Cerebellar nuclear complex (tissue), 1 donor: Measurements from ENCODE around the gene TSPAN3.

ENCODE experiments used
- DNase-seq, 2 experiments: peaks; one replicate each; lab custom pipeline; 2025; lab: John Stamatoyannopoulos, UW

The TSPAN3 gene

DNA sequence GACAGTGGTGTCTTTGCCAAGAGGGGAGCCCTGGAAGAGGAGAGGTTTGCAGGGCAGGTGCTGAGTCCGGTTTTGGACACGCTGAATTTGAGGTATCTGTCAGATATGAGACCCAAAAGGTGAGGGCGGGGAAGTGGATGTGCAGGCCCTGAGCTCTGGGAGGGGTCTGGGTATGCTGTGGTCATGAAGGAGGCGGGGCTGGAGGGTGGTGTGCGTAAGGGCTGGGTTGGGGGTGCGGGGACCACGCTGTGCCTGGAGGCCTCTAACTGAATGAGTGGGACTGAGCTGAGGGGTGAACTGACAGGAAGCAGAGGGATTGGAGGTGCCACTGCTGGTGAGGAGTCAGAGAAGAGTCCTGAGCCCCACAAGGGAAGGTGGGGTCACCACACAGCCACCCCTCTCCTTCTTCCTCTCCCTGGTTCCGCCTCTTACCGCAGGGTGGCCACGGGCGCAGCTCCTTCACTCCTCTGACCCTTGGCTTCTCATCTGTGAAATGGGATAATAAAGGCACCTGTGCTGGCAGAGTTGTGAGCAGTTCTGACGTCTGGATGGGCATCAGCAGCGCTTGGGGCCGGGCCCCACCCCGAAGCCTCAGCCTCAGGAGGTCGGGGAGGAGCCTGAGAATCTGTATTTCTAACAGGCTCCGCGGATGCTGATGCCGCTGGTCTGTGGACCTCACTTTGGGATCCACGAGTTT, 47.2 kb downstream of the TSPAN3 start:
- no peak for DNase-seq

DNA sequence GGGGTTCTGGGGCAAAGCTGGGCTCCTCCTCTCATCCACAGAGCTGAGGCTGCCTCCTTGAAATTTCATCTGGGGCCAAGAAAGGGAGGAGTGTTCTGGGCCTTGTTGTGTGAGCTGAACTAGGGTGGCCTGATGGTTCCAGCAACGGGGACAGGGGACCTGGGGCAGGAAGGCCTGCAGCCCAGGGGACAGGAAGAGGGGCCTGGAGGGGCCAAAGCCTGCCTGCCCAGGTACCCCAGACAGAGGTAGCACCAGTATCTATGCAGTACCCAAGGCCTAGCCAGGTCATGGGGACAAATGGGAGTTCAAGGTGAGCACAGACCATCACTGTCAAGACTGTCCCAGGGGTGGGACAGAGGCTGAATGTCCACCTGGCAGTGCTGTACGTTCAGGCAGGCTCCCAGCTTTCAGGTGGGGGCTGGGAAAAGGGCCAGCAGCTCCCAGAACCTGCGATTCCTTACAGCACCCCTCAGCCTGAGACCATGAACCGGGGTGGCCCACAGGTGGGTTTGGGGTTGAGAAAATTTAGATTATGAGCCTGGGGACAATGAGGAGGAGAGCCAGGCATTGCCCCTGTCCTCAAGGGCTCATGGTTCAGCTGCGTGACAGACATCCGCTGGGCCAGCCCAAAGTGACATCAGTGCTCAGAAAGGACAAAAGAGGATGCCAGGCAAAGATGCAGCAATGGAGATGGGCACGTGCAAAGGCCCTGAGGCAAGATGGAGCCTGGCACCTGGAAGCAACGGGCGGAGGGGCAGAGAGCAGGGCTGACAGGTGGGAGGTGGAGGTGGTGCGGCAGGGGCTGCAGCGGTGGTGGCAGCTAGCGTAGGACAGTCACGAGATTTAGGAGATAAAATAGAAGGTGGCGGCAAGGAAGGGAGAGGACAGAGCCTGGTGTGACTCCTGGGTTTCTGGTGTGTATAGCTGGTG, 48.0 kb downstream of the TSPAN3 start:
- DNase-seq, result no peak

DNA sequence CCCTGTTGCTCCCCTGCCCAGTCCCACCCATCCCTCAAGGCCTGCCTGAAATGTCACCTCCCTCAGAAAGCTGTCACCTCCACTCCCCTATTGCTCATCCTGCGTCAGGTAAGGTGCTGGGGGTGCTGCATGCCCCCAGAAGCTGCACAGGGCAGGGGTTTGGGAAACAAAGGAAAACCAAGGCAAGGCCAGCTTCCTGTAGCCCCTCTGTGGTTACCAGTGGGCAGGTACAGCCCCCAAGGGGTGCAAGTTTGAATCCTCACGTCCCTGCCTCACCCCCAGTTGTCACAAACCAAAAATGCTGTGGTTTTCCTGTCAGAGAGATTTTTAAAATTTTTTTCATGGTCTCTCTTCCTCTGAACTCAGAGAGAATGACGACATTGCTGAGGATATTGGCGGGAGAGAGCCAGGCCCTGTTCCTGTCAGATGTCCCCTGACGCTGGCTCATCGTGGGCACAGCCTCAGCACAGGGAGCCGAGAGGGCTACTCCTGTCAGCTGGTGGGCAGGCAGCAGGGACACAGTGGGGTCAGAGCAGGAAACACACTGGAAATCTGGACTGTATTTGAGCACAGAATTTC, 49.0 kb downstream of the TSPAN3 start:
- DNase-seq, result no peak

DNA sequence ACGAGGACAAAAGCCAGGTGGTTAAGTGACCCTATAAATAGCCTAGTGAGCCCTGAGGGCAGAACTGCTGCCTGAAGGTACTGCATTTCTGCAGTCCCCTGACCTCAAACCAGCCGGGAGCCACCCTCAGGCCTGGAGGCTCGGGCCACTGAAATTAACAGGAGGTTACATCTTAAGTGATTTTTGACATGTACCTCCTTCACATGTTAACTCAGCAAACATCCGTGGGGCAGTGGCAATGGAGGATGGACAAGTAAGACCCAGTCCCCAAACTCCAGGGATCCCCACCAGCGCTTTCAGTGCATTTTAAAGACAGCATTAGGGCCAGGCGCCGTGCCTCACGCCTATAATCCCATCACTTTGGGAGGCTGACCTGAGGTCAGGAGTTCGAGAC, 49.8 kb downstream of the TSPAN3 start:
- no peak for DNase-seq

DNA sequence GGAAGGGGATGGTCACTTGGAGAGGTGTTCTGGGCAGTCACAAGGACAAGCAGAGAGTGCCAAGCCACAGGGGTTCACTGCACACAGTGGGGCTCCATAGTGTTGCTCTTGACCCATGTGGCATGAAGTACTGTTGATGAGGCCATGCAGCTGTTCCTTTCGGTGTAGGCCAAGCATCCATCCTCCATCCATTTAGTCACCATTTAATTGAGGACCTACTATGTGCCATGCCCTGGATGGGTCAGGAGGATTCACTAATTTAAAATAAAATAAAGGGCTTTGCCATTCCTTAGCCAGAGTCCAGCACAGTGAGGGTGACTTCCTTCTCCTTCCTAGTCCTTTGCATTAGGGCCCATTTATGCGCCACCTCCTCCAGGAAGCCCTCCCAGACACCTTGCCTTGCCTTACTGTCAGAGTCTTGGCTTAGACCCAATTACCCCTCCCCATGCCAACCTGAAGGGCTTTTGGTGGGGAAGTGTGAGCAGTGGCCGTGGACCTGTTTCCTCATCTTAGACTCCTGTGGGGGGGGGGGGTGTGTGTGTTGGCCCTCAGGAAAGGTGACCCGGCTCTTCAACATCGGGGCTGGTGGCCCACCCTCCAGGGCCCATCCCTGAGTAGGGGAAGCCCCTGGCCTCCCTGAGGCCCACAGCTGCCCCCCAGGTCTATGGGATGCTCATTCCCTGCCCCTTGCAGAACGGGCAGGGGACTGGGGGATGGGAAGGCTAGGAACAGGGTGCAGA, 50.4 kb downstream of the TSPAN3 start:
- no peak for DNase-seq

DNA sequence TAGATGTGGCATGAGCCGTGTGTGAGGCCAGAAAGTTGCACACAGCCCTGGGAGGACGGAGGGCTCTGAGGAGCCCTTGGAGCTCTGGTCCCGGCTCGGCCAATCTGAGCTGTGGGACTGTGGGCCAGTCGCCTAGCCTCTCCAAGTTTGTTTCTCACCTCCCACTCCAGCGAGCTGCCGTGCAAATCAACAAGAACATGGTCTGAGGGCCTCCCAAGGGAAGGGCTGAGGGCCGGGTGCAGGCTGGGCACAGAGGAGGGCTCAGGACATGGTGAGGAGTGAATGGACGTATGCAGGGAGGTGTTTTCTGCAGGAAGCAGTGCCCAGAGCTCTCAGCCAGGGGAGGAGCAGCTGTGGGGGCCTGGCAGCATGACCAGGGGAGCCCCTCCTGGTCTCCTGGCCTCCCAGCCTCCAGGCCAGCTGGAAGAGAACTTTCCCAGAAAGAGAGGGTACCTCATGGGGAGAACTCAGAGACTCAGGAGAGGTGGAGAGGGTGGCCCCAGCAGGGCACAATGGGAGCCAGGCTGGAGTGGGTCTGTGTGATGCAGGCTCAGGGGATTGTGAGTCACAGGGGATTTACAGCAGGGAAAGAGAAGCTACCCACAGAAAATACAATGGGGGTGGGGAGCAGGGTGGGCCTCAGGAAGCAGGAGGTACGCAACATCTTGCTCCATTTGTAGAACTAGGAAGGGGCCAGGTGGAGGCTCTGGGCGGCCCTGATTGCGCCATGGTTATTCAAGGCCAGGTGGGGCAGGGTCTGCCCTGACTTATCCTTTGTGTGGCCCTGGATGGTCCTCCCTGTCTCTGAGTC, 51.2 kb downstream of the TSPAN3 start:
- DNase-seq, result no peak

DNA sequence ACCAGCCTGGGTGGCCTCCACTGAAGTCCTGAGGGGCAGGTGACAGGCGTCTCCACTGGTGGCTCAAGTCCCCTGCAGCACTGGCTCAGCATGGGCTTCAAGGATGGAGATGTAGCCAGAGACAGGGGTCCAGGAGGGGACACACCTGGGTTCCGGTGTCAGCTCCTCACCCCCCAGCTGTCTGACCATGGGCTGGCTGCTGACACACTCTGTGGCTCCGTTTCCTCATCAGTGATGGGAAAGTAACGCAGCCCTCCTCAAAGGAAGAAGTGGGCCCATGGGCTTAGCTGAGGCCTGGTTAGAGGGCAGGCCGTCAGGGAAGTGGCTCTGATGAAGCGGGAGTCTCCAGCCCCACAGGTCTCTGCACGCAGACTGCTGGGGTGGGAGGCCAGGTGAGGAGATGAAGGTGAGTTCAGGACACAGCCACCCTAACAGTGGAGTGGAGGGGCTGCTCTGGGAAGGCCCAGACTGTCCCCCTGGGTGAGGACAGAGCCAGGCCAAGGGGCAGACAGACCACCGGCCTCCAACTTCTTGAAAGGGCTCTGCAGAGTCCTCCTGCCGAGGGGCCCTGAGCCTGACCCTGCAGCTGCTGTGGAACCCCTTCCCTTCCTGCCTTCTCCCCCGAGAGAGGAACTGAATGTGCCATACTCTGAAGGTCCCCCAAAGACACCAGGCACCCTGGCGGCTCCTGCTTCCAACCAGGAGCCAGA, 52.0 kb downstream of the TSPAN3 start:
- no peak for DNase-seq

DNA sequence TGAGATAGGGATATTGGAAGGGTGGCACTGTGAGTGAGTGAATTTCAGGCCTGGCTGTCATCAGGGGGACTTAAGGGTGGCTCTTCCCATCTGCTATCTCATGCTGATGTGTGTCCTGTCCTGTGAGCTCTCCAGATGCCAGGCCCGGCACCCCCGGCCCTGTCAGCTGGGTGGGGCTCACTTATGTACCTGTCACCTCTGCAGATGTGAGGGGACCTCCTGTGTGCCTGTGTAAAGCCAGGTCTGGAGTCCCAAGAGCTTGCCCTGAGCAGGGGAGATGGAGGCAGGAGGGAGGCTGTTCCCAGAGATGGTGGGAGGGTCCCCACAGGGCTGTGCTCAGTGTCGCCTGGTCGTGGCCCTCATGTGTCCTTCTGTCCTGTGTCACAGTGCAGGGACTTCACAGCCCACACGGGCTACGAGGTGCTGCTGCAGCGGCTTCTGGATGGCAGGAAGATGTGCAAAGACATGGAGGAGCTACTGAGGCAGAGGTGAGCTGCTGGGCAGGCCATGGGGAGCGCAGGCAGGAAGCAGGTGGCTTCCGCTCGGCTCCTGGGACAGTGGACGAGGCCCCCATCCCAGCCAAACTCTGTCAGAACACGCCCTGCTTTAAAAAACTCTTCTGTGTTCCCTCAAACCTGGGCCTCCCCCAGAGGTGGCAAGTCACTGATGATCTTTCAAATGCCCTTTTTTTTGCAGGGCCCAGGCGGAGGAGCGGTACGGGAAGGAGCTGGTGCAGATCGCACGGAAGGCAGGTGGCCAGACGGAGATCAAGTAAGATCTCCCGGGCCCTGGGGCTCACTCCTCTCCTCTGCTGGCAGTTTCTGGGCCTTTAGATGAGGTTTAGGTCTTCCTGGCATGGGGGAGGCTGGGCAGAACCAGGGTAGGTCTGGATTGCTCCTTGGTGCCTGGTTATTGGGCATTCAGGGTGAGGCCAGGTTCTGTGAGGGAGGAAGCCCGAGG, 52.9 kb downstream of the TSPAN3 start:
- DNase-seq, result no peak

DNA sequence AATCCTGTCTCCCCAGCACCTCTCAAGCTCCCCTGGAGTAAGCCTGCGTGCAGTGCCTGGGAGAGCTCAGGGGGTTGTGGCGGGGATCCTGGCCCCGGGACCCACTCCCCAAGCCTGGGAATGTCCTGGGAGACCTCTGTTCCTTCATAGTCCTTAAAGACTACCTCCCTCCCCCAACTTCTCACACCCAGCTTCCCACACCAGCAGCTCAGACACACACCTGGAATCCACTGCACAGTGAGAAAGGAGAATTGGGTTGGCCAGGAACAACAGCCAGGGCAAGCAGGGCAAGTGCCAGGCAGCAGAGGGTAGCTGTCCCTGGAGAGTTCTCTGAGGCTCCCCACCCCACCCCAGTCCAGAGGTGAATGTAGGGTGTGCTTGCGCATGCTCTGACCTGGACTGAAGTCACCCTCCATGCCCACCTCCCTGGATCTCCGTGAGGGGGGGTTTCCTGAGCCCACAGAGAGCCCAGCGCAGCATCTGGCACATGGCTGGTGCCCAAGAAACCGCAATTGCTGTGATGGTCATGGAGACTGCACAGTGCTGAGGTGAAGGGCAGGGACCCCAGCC, 53.7 kb downstream of the TSPAN3 start:
- no peak for DNase-seq

DNA sequence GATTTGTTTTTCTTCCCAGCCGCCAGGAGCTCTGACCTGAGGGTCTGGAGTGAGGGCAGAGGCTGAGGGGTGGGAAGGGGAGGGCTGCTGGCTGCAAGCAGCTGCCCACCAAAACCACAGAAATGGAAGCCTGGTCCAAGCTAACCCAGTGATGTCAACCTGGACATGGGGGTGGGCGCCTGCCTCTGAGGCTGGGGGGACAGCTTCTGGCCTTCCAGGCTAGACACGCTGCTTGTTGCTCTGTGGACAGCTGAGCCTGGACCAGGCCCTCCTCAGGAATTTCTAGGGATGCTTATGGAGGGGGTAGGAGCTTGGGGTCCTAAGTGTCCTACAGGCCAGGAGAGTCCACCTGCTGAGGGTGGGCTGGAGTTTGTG, 54.6 kb downstream of the TSPAN3 start:
- DNase-seq, result no peak

DNA sequence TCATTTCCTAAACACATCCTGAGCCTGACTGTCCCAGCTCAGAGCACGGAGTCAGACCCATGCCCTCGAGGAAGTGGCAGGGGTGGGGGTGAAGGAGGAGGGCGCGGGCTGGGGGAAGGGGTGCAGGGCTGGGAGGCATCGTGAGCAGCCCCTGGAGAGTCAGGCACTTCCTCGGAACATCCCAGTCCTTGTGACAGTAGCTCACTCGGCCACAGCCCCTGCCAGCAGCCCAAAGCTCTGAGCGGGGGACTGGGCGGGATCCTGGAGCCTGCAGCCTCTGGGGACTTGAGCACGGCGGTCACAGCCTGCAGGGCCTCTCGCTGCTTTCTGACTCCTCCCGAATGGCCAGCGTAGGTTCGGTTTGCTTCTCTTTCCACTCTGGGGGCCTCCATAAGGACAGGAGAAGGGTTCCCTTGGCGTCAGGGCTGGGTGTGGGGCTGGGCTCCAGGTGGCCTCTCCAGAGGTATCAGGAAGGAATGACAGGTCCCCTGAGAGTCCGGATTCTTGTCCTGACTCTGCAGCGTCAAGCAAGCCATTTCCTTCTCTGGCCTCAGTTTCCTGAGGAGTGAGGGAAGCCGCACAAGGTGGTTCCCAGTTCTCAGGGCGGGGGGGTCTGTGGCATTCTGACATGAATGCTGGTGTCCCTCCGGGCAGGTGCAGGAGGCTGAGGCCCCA, 55.1 kb downstream of the TSPAN3 start:
- no peak for DNase-seq

DNA sequence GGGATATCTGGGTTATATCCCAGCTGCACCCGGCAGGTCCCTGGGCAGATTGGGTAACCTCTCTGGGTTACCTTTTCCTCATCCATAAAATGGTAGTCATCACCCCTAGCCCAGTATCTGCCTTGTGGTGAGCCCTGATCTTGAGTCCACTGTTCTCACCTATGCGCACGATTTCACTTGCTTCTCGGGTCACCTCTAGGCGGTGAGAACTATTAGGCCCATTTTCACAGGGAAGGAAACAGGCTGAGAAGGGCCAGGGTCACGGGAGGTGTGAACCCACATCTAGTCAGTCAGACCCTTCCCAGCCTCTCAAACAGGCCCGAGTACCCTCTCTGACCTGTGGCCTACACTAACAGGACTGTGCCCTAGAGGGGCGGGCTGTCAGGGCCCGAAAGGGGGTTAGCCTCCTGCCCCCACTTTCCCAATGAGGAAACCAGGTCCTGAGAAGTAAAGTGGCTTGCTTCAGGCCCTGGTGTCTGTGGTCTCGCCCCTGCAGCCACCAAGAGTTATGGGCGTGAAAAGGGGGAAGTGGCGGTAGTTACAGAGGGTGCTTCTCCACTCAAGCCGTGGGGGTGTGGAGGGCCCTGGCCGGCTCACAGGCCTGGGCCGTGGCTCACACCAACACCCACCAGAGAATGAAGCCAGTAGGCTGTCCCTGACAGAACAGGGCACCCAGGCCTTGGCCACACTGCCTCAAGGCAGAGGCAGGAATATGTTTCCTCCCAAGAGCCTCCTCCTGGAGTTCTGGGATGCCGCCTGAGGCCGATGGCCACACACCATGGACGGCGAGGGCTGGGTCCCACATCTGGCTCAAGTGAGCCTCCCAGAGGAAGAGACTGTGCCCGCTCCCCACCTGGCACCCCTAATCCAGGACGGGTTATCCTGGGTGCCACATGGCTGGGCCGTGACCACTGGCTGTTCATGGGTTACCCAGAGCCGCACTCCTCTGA, 56.5 kb downstream of the TSPAN3 start:
- no peak for DNase-seq

DNA sequence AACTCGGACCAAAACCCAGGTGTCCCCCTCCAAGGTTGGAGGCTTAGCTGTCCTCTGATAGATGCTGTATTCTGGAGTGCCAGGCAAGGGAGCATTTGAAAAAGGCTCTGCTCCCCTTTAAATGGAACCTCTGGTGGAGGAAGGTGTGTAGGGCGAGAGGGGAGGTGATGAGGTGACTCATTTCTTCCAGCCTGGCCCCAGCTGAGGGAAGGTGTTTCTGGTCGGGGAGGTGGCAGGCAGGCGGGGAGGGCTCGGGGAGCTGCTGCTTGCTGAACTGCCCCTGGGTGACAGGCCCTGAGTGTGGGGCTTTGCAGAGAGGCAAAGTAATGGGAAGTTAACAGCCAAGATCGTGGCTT, 57.2 kb downstream of the TSPAN3 start:
- no peak for DNase-seq

DNA sequence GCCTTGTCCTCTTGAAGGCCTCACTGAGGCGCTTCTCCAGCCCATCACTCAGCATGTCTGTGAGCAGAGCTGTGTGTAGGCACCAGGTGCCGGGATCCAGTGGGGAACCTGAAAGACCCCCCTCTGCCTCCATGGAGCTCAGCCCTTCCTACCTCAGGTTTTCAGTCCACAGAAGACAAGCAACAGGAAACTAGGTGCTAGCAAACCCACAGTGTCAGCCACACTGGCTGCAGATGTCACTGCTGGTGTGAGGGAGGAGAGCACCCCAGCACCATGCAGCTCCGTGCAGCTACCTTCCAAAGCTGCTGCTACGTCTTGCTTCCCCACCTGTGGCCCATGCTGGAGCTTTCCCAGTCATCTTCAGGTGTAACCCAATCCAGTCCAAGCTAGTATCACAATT, 58.0 kb downstream of the TSPAN3 start:
- no peak for DNase-seq

DNA sequence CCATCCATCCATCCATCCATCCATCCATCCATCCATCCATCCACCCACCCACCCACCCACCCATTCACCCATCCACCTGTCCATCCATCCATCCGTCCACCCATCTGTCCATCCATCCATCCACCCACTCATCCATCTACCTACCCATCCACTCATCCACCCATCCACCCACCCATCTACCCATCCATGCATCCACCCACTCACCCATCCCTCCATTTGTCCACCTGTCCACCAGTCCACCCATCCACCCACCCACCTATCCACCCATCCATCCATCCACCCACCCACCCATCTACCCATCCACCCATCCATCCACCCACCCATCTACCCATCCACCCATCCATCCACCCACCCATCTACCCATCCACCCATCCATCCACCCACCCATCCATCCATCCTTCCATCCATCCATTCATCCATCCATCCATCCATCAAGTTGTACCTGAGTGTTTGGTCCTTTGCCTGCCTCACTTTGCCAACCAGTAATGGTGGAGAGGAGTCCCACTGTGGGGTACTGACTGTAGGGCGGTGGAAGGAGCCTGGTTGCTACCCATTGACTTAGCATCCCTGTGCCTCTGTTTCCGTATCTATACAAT, 58.7 kb downstream of the TSPAN3 start:
- no peak for DNase-seq

DNA sequence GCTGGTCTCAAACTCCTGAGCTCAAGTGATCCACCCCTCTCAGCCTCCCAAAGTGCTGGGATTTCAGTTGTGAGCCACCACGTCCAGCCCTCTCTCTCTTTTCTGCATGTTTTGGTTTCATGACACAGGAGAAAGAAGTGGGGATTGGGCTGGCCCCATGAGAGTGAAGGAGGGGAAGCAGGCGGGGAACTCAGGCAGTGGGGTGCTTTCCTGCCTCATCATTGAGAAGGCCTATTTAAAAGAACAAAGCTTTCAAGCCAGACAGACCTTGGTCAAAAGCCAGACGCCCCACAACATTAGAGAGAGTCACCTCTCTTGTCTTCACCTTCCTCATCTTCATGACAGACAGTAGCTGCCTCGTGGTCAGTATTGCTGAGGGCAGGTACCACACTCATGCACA, 60.1 kb downstream of the TSPAN3 start:
- no peak for DNase-seq

DNA sequence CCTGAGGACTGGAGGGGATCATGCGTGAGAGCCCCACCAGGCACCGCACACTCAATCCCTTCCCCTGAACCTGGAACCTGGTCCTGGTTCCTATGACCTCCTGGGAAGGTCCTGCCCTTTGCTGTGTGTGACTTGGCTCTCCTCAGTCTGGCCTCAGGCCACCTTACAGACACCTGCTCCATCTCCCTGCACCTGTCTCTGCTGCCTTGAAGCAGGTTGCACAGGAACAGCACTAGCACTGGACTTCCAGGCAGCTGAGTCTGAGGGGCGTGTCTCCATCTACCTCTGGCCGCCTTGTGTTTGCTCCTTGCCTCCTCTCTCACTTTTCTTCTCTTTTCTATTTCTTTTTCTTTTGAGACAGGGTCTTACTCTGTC, 60.6 kb downstream of the TSPAN3 start:
- DNase-seq, result no peak
